Erythroblast (primary cell): ENCODE data around the gene NXPH2.

Experiments
- GATA1 ChIP-seq: IDR thresholded peaks from 2 replicates; pipeline ENCODE4 v1.6.1; 2011; ENCODE audit warnings: low read depth, mild to moderate bottlenecking, control low read depth, low read length, moderate library complexity
- POLR2A ChIP-seq: IDR thresholded peaks from 2 replicates; pipeline ENCODE4 v1.6.1; 2011; ENCODE audit warnings: mild to moderate bottlenecking, low read length

DNA sequence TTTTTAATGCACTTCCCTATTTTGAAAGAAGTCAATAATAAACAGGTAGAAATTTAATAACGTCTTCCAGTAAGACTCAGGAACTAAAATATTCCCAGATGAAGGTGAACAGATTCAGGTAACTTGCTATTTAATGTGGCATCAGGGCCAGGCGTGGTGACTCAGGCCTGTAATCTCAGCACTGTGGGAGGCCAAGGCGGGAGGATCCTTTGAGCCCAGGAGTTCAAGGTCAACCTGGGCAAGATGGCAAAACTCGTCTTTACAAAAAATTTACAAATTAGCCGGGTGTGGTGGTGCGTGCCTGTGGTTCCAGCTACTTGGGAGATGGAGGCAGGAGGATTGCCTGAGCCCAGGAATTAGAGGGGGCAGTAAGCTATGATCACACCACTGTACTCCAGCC is 81.8 kb downstream of the NXPH2 start:
- TF ChIP-seq GATA1 (no peak), POLR2A (no peak)
